Ovary (tissue), 9 donors: ENCODE results near the gene TPRG1. TPM values are rescaled to one million over a fixed set of nuclear protein-coding genes. Genes with fewer than 3 reads are reported as not detected.

ENCODE experiments used
- DNase-seq, 5 donors: peaks; one replicate each; pipeline ENCODE4 v3.0.0-alpha.2; 2019 to 2020
- H3K27ac ChIP-seq, 2 donors: fragments of 200-600 bp; one replicate each; pipeline versions ENCODE4 v1.5.1 to v1.8.0; 2019 to 2022
- H3K27me3 ChIP-seq: fragments of 200-600 bp; one replicate; pipeline ENCODE4 v1.8.0; 2022
- H3K36me3 ChIP-seq: fragments of 200-600 bp; sonication (generic); one replicate; pipeline ENCODE4 v1.5.1; 2019
- H3K4me1 ChIP-seq: one replicate; pipeline ENCODE4 v1.8.1; 2013; ENCODE audit warnings: mild to moderate bottlenecking, moderate library complexity; ENCODE audit not compliant: insufficient read depth
- H3K4me3 ChIP-seq: fragments of 200-600 bp; sonication (generic); one replicate; pipeline ENCODE4 v1.5.1; 2017
- H3K9me3 ChIP-seq, 2 donors: fragments of 200-600 bp in 1 of 2; sonication (generic) in 1 of 2; one replicate each; pipeline versions ENCODE4 v1.5.1 to v1.8.1; 2013 to 2019; ENCODE audit warnings: mild to moderate bottlenecking in 1 of 2, moderate library complexity in 1 of 2
- CTCF ChIP-seq, 3 donors: fragments of 450-650 bp in 2 of 3; fragments of 200-600 bp in 1 of 3; IDR thresholded peaks; one replicate each; pipeline versions ENCODE4 v1.5.1 to v1.8.0; 2016 to 2022; ENCODE audit warnings: antibody characterized with exemption in 3 of 3, mild to moderate bottlenecking in 1 of 3
- EP300 ChIP-seq: sonication (generic); formaldehyde crosslinking; IDR thresholded peaks from one replicate; pipeline ENCODE4 v1.6.1; 2017; ENCODE audit warnings: antibody characterized with exemption
- POLR2A ChIP-seq: fragments of 450-650 bp; IDR thresholded peaks from one replicate; pipeline ENCODE4 v1.6.1; 2017; ENCODE audit warnings: antibody characterized with exemption, mild to moderate bottlenecking, moderate library complexity
- WGBS, 3 donors: extraction: QIAGEN DNeasy Blood & Tissue Kit in 1 of 3; methylation state at CpG; one replicate each; pipeline versions ENCODE4 v1.1.5 to v1.1.7; 2013 to 2017; 5-methylcytosine and 5-hydroxymethylcytosine counted together
- intact Hi-C, 4 donors: fragments of 100-400 bp; cut with DNase I; formaldehyde crosslinking; loops; one replicate each; pipeline versions ENCODE4 v1.11.0 to v1.15.1; 2022 to 2023
- polyA plus RNA-seq, 2 donors: library from polyadenylated mRNA; stranded (reverse); fragments of 200-250 nt in 1 of 2; fragments of 350-450 nt in 1 of 2; fragmentation: Illumina TruSeq in 1 of 2; extraction: RNeasy Lipid Tissue Mini Kit (QIAGEN cat#74804) in 1 of 2; gene quantifications; one replicate each; pipeline ENCODE4 v1.2.3, GENCODE V29; 2013 to 2014
- total RNA-seq, 7 donors: library from RNA; depleted of rRNA in 2 of 7; stranded (reverse); fragments of >200 nt in 2 of 7; fragmentation: NEBNext Ultra II Directional in 3 of 7; extraction: Animal tissue kit (Norgen Biotek cat#: 25700) in 3 of 7; gene quantifications; one replicate each; pipeline versions ENCODE4 v1.1.0 to v1.2.4, GENCODE V29; 2016 to 2023
- donor health status: DM: no; HTN: no; CAD: no; lungs with moderate emphysema.
- donor health status: DM: no; HTN: no; CAD: no.
- donor health status: Bipolar disorder and iron deficiency.
- donor health status: DM: yes; HTN: yes; CAD: no.
- donor health status: DM: no; HTN: no; CAD: no.
- donor health status: DM: yes; HTN: yes; CAD: no.

Gene TPRG1
- total and polyA plus RNA-seq, 9 donors: 1.9 to 20.2 (median 7.5) TPM

GRCh38 chr3:189286916-189287315 is 115.1 kb downstream of the TPRG1 start:
- Histone ChIP-seq H3K36me3 (no peaks in the 10 kb centered on the region), H3K4me3 (no peak overlapping the region), H3K9me3 (no peaks in the 10 kb centered on the region), H3K27me3 (no peaks in the 10 kb centered on the region), H3K4me1 (no peaks in the 10 kb centered on the region), H3K27ac (no peak overlapping the region)
- DNase-seq: no peak
- intact Hi-C loops: no loop called here
- no peak for TF ChIP-seq CTCF (IDR thresholded peaks at IDR 0.05)
- TF ChIP-seq POLR2A: no peak
- TF ChIP-seq EP300: no peak
- WGBS, 3 donors: 60 to 73% (median 67%) methylated on average over 5 of the region's 5 CpGs

- no peaks in the 10 kb centered on the region for H3K4me1 ChIP-seq
- H3K9me3 ChIP-seq: no peaks in the 10 kb centered on the region
- intact Hi-C loops: no loop called here
- H3K27me3 ChIP-seq: no peaks in the 10 kb centered on the region
- H3K4me3 ChIP-seq: no peak overlapping the region
- TF ChIP-seq POLR2A (no peak), CTCF (IDR thresholded peaks at IDR 0.05) (no peak)
- H3K36me3 ChIP-seq: no peaks in the 10 kb centered on the region
- H3K27ac ChIP-seq: no peak overlapping the region
- no peak for DNase-seq
- WGBS, 3 donors: 68 to 69% (median 69%) methylated on average over 7 of the region's 7 CpGs
Measured at GRCh38 chr3:189288348-189289235, 116.8 kb downstream of the TPRG1 start.

DNA sequence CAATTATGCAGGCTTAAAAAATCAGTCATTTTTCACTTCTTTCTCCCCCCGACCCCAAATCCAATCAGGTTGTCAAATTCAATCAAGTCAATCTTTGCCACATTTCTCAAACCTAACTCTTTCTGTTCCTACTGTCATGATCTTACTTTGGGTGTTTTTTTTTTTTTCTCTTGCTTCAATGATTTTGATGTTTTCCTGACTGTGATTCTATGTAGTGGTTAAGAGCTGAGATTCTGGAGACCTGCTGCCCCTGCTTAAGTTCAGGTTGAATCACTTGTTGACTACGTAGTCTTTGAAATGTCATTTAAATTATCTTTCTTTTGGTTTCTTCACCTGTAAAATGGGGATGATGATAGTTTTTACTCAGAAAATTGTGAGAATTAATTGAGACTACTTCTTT is 117.5 kb downstream of the TPRG1 start:
- DNase-seq: no peak
- no peaks in the 10 kb centered on the region for H3K36me3 ChIP-seq
- TF ChIP-seq EP300: no peak
- no peaks in the 10 kb centered on the region for H3K9me3 ChIP-seq
- no peak overlapping the region for H3K4me3 ChIP-seq
- no peaks in the 10 kb centered on the region for H3K4me1 ChIP-seq
- no peak overlapping the region for H3K27ac ChIP-seq
- 86 to 88% (median 87%) methylated on average over 2 of the region's 2 CpGs for WGBS, 3 donors
- no peaks in the 10 kb centered on the region for H3K27me3 ChIP-seq
- intact Hi-C loops: no loop called here

GRCh38 chr3:189292667-189293484 is 121.1 kb downstream of the TPRG1 start:
- no peaks in the 10 kb centered on the region for H3K27me3 ChIP-seq
- no peak overlapping the region for H3K27ac ChIP-seq
- intact Hi-C loops: loop anchor here in 1 of 4 donors (5.0 kb wide), 1 partner anchor 504 kb away; no protein-coding TSS in a partner anchor
- H3K9me3 ChIP-seq: no peaks in the 10 kb centered on the region
- no peak overlapping the region for H3K4me3 ChIP-seq
- TF ChIP-seq POLR2A: no peak
- H3K4me1 ChIP-seq: no peaks in the 10 kb centered on the region
- 78 to 82% (median 79%) methylated on average over 6 of the region's 6 CpGs for WGBS, 3 donors
- H3K36me3 ChIP-seq: no peaks in the 10 kb centered on the region
- no peak for DNase-seq

DNA sequence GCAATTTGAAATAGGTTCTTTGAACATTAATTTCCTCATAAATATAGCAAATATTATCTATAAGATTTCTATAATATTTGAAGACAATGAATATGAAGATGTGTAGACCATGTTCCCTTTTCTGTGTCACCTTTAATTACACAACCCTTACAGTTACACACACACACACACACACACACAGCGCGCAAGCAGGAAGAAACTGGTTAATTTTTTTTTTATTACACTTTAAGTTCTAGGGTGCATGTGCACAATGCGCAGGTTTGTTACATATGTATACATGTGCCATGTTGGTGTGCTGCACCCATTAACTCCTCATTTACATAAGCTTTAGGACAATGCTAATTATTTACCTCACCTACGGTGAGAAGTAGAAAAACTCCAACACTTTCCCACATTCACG is 122.9 kb downstream of the TPRG1 start:
- TF ChIP-seq CTCF (IDR thresholded peaks at IDR 0.05) (no peak), POLR2A (no peak), EP300 (no peak)
- Histone ChIP-seq H3K27ac (no peak overlapping the region), H3K27me3 (no peaks in the 10 kb centered on the region), H3K4me1 (no peaks in the 10 kb centered on the region), H3K9me3 (no peaks in the 10 kb centered on the region), H3K4me3 (no peak overlapping the region), H3K36me3 (no peaks in the 10 kb centered on the region)
- WGBS, 3 donors: 95 to 97% (median 97%) methylated on average over 5 of the region's 5 CpGs
- intact Hi-C loops: loop anchor here in 1 of 4 donors (5.0 kb wide), 1 partner anchor 503 kb away; no protein-coding TSS in a partner anchor
- DNase-seq: no peak
